GM21825 (cell line): Measurements from ENCODE around the gene SEPTIN14.
"Not testable (repeated sequence)": the region's sequence is repeated elsewhere in the genome, so short reads cannot be mapped to it uniquely, and the experiment has no call there.

ENCODE experiments used
- ATAC-seq: cut with Tn5 transposase; IDR thresholded peaks from one replicate; pipeline ENCODE4 v1.9.1; 2021; ENCODE audit warnings: mild to moderate bottlenecking, moderate library complexity; ENCODE audit not compliant: unreplicated experiment

Gene SEPTIN14

GRCh38 chr7:55862652-55863051 is at the start of gene SEPTIN14:
TSS of gene SEPTIN14 (minus strand) at chr7:55862752. CDS start at chr7:55861996, 756 bp downstream.
- ATAC-seq, result not testable (repeated sequence)

DNA sequence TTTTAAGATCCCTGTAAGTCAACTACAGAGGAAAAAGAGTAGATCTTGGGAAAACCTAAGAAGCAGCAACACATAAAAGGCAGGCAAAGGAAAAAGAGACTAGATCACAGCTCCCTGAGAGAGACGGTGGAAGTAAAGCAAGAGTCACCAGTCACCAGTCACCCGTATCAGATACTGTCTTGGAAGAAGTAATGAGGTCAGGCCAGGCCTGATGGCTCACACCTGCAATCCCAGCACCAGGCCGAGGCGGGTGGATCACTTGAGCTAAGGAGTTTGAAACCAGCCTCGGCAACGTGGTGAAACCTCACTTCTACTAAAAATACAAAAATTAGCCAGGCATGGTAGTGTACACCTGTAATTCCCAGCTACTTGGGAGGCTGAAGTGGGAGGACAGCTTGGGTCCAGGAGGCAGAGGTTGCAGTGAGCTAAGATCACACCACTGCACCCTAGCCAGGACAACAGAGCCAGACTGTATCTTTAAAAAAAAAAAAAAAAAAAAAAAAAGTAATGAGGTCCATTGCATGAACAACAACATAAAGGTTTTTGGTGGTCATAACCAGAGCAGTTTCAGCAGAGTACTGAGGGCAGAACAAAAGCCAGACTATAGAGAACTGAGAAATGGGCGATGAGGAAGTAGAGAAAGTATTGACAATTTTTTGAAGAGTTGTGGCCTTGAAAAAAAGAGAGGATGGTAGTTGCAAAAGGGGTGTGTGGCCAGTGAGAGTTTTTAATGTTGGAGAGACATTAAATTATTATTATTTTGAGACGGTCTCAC is 41.6 kb upstream of the SEPTIN14 start:
- peak; percentile 94 for ATAC-seq

- not testable (repeated sequence) for ATAC-seq
Observed at GRCh38 chr7:55901059-55901458, 38.5 kb upstream of the SEPTIN14 start.

DNA sequence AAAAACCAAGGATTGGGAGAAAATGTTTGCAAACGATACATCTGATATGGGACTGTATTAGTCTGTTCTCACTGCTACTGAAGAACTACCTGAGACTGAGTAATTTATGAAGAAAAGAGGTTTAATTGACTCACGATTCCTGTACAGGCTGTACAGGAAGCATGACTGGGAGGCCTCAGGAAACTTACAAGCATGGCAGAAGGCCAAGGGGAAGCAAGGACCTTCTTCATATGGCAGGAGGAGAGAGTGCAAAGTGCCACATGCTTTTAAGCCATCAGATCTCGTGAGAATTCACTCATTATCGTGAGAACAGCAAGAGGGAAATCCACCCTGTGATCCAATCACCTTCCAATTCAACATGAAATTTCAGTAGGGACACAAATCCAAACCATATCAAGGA is 35.7 kb upstream of the SEPTIN14 start:
- no peak for ATAC-seq

- ATAC-seq, result no peak
Observed at GRCh38 chr7:55895021-55895420, 32.5 kb upstream of the SEPTIN14 start.

GRCh38 chr7:55893940-55894339 is 31.4 kb upstream of the SEPTIN14 start:
- no peak for ATAC-seq

- ATAC-seq, result not testable (repeated sequence)
Observed at GRCh38 chr7:55888378-55888777, 25.8 kb upstream of the SEPTIN14 start.

DNA sequence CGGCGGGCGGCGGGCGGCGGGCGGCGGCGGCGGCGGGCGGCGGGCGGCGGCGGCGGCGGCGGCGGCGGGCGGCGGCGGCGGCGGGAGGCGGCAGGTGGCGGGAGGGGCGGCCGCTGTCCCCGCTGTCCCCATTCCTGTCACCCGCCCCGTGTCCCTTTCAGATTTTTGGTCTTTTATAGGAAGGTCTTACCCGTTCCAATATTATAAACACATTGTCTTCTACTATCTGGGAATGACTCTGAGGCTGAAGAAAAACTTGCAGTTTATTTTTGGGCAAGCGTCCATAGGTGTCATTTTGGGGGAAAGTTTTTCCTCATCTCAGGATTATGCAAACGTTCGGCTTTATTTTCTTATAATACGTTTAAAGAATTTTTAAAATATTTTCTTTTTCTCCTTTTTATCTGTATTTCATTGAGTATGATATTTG is 25.3 kb upstream of the SEPTIN14 start:
- no peak for ATAC-seq

DNA sequence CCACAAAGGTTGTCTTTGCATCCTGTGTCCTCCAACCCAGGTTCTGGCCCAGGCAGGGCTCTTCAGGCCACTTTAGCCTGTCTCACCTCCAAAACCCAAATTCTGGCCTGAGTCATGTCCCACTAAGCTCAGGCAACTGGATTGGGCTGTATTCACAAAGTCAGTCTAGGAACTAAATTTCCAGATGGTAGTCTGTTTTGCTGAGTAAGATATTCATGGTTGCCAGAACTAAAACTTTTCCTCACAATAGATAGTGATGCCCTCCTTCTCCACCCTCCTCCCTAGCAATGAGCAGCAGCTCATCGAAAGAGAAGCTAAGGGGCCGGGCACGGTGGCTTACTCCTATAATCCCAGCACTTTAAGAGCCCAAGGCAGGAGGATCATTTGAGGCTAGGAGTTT is 21.8 kb upstream of the SEPTIN14 start:
- ATAC-seq, result no peak

DNA sequence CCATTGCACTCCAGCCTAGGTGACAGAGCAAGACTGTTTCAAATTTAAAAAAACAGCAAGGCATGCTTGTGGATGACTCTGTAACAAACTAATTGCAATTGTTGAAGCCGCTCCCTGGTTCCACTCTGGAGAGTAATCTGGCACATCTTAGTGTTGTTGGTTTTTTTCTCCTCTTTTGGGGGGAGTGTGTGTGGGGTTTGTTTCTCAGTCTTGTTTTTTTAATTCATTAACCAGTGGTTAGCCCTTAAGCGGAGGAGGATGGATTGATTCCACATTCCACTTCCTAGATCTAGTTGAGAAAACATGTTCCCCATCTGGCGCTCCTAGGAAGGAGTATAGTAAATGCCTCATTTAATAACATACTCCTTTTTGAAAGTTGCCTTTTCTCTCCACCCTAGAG is 16.1 kb upstream of the SEPTIN14 start:
- ATAC-seq, result no peak

DNA sequence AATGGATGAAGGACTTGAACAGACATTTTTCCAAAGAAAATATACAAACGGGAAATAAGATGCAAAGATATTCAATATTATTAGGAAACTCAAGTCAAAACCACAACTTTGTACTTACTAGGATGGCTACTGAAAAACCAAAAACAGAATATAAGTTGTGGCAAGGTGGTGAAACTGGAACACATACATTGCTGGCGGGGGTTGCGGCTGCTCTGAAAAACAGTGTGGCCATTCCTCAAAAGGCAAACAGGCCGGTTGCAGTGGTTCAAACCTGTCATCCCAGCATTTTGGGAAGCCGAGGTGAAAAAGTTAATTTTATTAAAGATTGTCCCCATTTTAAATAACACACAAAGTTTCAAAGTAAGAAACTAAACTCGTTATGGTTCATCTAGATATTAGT is 14.8 kb upstream of the SEPTIN14 start:
- ATAC-seq, result no peak

- no peak for ATAC-seq
Observed at GRCh38 chr7:55873765-55874164, 11.2 kb upstream of the SEPTIN14 start.

DNA sequence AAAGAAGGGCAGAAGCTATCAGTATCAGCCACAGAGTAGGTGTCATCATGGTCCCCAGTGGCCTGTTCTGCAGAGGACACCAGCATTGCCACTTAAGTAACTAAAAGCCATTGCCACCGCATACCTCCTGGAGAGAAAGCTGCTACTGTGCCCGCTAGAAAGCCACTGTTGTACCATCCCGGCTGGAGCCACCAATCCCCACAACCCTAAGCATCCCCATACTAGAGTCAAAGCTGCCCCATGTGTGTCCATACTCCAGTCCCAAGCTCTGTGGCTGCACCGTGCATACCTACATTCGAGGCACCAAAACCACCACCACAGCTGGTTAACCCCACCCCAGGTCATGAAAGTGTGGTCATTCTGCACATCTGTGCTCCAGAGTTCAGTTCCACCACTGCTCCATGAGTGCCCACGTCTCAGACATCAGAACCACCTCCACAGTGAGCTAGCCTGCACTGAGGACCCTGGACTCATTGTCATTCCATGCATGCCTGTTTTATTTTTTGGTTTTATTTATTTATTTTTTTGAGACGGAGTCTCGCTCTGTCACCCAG is 9.5 kb upstream of the SEPTIN14 start:
- no peak for ATAC-seq

DNA sequence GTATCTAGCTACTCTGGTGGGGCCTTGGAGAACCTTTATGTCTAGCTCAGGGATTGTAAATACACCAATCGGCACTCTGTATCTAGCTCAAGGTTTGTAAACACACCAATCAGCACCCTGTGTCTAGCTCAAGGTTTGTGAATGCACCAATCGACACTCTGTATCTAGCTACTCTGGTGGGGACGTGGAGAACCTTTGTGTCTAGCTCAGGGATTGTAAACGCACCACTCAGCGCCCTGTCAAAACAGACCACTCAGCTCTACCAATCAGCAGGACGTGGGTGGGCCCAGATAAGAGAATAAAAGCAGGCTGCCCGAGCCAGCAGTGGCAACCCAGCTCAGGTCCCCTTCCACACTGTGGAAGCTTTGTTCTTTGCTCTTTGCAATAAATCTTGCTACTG is 6.4 kb upstream of the SEPTIN14 start:
- not testable (repeated sequence) for ATAC-seq

GRCh38 chr7:55845164-55845563 is 17.4 kb downstream of the SEPTIN14 start:
- ATAC-seq, result not testable (repeated sequence)

DNA sequence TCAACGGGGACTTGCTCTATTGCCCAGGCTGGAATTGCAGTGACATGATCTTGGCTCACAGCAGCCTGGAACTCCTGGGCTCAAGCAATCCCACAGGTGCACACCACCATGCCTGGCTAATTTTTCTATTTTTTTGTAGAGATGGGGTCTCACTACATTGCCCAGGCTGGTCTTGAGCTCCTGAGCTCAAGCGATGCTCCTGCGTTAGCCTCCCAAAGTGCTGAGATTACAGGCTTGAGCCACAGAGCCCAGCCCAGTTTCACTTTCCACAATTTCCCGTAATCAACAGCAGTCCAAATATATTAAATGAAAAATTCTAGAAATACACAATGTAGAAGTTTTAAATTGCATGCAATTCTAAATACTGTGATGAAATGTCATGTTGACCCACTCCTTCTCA is 24.0 kb downstream of the SEPTIN14 start:
- no peak for ATAC-seq

- ATAC-seq, result no peak
Observed at GRCh38 chr7:55827577-55827976, 35.0 kb downstream of the SEPTIN14 start.

DNA sequence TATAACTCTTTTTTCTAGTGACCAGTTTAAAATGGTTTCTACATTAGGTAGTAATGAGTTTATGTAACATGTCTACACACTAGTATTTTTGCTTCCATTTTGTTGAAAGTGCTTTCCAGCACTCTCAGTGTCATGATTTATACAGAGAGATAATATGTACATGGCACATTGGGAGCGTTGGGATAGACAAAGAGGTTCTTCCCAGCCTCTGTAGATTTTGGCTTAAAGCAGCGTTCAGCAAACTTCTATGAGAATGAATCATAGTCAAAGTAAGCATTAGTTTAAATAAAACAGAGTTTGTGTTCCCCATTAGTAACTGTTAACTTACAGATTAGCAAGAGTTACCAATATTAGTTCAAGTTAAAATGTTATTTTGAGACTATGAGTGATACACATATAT is 43.9 kb downstream of the SEPTIN14 start:
- ATAC-seq, result no peak

- not testable (repeated sequence) for ATAC-seq
Observed at GRCh38 chr7:55797260-55797659, 65.3 kb downstream of the SEPTIN14 start.

GRCh38 chr7:55794527-55794926 is 68.0 kb downstream of the SEPTIN14 start:
- no peak for ATAC-seq

DNA sequence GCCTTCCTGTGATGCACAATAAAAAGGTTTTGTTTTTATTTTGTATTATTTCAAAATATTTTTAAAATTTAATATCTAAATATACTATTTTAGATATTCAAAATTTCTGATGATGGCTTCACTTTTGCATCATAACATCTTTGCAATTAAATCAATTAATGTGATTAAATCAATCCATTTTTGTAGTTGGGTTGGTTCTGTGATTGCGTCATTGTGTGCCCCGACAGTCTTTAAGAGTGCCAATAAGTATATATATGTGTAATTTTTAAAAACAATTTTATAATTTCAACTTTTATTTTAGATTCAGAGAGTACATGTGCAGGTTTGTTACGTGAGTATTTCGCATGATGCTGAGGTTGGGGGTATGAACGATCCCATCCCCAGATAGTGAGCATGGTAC is 70.5 kb downstream of the SEPTIN14 start:
- ATAC-seq, result no peak

DNA sequence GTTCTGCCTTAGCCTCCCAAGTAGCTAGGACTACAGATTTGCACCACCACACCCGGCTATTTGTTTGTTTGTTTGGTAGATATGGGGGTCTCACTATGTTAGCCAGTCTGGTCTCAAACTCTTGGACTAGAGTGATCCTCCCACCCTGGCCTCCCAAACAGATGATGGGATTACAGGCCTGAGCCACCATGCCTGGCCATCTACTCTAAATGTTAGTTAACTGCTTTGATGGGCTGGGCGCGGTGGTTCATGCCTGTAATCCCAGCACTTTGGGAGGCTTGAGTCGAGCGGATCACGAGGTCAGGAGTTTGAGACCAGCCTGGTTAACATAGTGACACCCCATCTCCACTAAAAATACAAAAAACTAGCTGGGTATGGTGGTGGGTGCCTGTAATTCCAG is 74.8 kb downstream of the SEPTIN14 start:
- ATAC-seq, result no peak

DNA sequence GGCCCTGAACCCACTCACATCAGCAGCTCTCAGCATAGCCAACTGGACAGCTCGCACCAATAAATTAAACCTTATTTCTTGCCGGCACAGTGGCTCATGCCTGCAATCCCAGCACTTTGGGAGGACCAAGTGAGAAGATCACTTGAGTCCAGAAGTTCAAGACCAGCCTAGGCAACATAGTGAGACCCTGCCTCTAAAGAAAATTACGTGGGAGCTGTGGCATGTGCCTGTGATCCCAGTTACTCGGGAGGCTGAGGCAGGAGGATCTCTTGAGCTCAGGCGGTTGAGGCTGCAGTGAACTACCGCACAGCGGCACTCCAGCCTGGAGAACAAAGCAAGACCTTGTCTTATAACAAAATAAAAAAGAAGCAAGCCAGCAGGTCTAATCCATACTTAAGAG is 75.7 kb downstream of the SEPTIN14 start:
- ATAC-seq, result no peak
